Fibroblast of lung (primary cell): ENCODE data around the gene H1-8. TPM values are rescaled to one million over a fixed set of nuclear protein-coding genes. Genes with fewer than 3 reads are reported as not detected.

Experiments used
- DNase-seq, 2 donors: peaks; one replicate each; pipeline versions ENCODE4 v3.0.0 to v3.0.0-alpha.2; 2010; ENCODE audit warnings: low read depth in 2 of 2
- H2AFZ ChIP-seq: 2 replicates; pipeline ENCODE4 v1.5.1; 2012; ENCODE audit warnings: low read length, control low read depth, inconsistent platforms
- H3K27ac ChIP-seq: 2 replicates; pipeline ENCODE4 v1.5.1; 2011; ENCODE audit warnings: low read length, control low read depth; ENCODE audit not compliant: insufficient read depth
- H3K27me3 ChIP-seq: 2 replicates; pipeline ENCODE4 v1.5.1; 2011; ENCODE audit warnings: mild to moderate bottlenecking, low read length; ENCODE audit not compliant: control insufficient read depth, insufficient read depth
- H3K36me3 ChIP-seq: 2 replicates; pipeline ENCODE4 v1.5.1; 2011; ENCODE audit warnings: low read length; ENCODE audit not compliant: control insufficient read depth, insufficient read depth
- H3K4me1 ChIP-seq: 2 replicates; pipeline ENCODE4 v1.5.1; 2011; ENCODE audit warnings: low read length; ENCODE audit not compliant: control insufficient read depth, insufficient read depth; ENCODE audit errors: extremely low read depth
- H3K4me2 ChIP-seq: 2 replicates; pipeline ENCODE4 v1.5.1; 2011; ENCODE audit warnings: low read length, control low read depth; ENCODE audit not compliant: insufficient read depth; ENCODE audit errors: extremely low read depth
- H3K4me3 ChIP-seq, 4 experiments: fragments of 200-600 bp in 1 of 4; sonication (generic) in 1 of 4; replicated peaks in 1 of 4; 2 replicates each; pipeline ENCODE4 v1.5.1; 2011 to 2016; ENCODE audit warnings: low read length in 4 of 4, low read depth in 3 of 4, mild to moderate bottlenecking in 3 of 4, control low read depth in 2 of 4, inconsistent platforms in 1 of 4, mixed read lengths in 1 of 4; ENCODE audit not compliant: insufficient read depth in 1 of 4; ENCODE audit errors: control extremely low read depth in 1 of 4
- H3K79me2 ChIP-seq: 2 replicates; pipeline ENCODE4 v1.5.1; 2012; ENCODE audit warnings: mild to moderate bottlenecking, low read length, inconsistent platforms; ENCODE audit not compliant: control insufficient read depth, insufficient read depth
- H3K9ac ChIP-seq: 2 replicates; pipeline ENCODE4 v1.5.1; 2011; ENCODE audit warnings: mild to moderate bottlenecking, low read length, control low read depth; ENCODE audit not compliant: insufficient read depth
- H3K9me3 ChIP-seq: 2 replicates; pipeline ENCODE4 v1.5.1; 2012; ENCODE audit warnings: low read depth, low read length; ENCODE audit not compliant: control insufficient read depth, insufficient read depth
- H4K20me1 ChIP-seq: 2 replicates; pipeline ENCODE4 v1.5.1; 2011; ENCODE audit warnings: low read length; ENCODE audit not compliant: control insufficient read depth, insufficient read depth; ENCODE audit errors: extremely low read depth
- CTCF ChIP-seq, 2 donors: IDR thresholded peaks in 1 of 2; conservative IDR thresholded peaks in 1 of 2; 1 replicate in 1 of 2; 2 replicates in 1 of 2; pipeline ENCODE4 v1.5.1; 2011 to 2012; ENCODE audit warnings: low read length in 2 of 2, control low read depth in 1 of 2, inconsistent platforms in 1 of 2, low read depth in 1 of 2, mild to moderate bottlenecking in 1 of 2
- EZH2 ChIP-seq: IDR thresholded peaks from 2 replicates; pipeline ENCODE4 v1.5.1; 2012; ENCODE audit warnings: low read length, control low read depth, mild to moderate bottlenecking; ENCODE audit errors: missing control alignments
- polyA plus RNA-seq, 2 donors: library from polyadenylated mRNA; depleted of rRNA in 1 of 2; stranded (reverse) in 1 of 2; unstranded in 1 of 2; fragments of >200 nt; gene quantifications; 2 replicates each; pipeline ENCODE4 v1.2.1, GENCODE V29; 2011 to 2012; ENCODE audit warnings: missing spikeins in 1 of 2
- total RNA-seq: library from RNA; depleted of rRNA; stranded (reverse); fragments of >200 nt; gene quantifications from 2 replicates; pipeline ENCODE4 v1.2.1, GENCODE V29; 2014

The H1-8 gene
- total and polyA plus RNA-seq, 2 donors (not counting 1 experiment from before 2014, with no cell fraction given): not detected

GRCh38 chr3:129522953-129523352, 20.0 kb upstream of the H1-8 start:
- no peak overlapping the region for H3K9ac ChIP-seq
- no peak overlapping the region for H3K4me3 ChIP-seq
- TF ChIP-seq EZH2: no peak
- TF ChIP-seq CTCF (conservative IDR thresholded peaks at IDR 0.05 in 1 of 2, IDR thresholded peaks at IDR 0.05 in 1 of 2; ENCODE audit: low read depth in 1 of 2, low read length in 2 of 2): no peak
- no peak overlapping the region for H3K4me2 ChIP-seq
- no peaks in the 10 kb centered on the region for H3K36me3 ChIP-seq
- no peaks in the 10 kb centered on the region for H3K27me3 ChIP-seq
- H2AFZ ChIP-seq: no peak overlapping the region
- no peak for DNase-seq
- H3K27ac ChIP-seq: no peak overlapping the region
- no peaks in the 10 kb centered on the region for H3K79me2 ChIP-seq
- no peaks in the 10 kb centered on the region for H3K4me1 ChIP-seq
- no peaks in the 10 kb centered on the region for H3K9me3 ChIP-seq
- no peaks in the 10 kb centered on the region for H4K20me1 ChIP-seq

GRCh38 chr3:129524081-129524480, 18.9 kb upstream of the H1-8 start:
- Histone ChIP-seq H3K79me2 (no peaks in the 10 kb centered on the region), H3K9ac (no peak overlapping the region), H3K4me3 (no peak overlapping the region), H4K20me1 (no peaks in the 10 kb centered on the region), H3K4me2 (no peak overlapping the region), H3K27me3 (no peaks in the 10 kb centered on the region), H3K9me3 (no peaks in the 10 kb centered on the region), H3K36me3 (no peaks in the 10 kb centered on the region), H3K4me1 (no peaks in the 10 kb centered on the region), H3K27ac (no peak overlapping the region), H2AFZ (no peak overlapping the region)
- no peak for DNase-seq
- TF ChIP-seq EZH2 (no peak), CTCF (conservative IDR thresholded peaks at IDR 0.05 in 1 of 2, IDR thresholded peaks at IDR 0.05 in 1 of 2; ENCODE audit: low read depth in 1 of 2, low read length in 2 of 2) (no peak)

- Histone ChIP-seq H3K4me1 (peaks cover 2% of the 10 kb centered on the region), H3K9ac (no peak overlapping the region), H3K4me2 (no peak overlapping the region), H3K9me3 (no peaks in the 10 kb centered on the region), H2AFZ (no peak overlapping the region), H3K4me3 (no peak overlapping the region), H4K20me1 (no peaks in the 10 kb centered on the region), H3K36me3 (no peaks in the 10 kb centered on the region), H3K79me2 (no peaks in the 10 kb centered on the region), H3K27me3 (no peaks in the 10 kb centered on the region), H3K27ac (no peak overlapping the region)
- peak; percentile 28 to 52 for DNase-seq
- TF ChIP-seq EZH2 (no peak), CTCF (conservative IDR thresholded peaks at IDR 0.05 in 1 of 2, IDR thresholded peaks at IDR 0.05 in 1 of 2; ENCODE audit: low read depth in 1 of 2, low read length in 2 of 2) (no peak)
Observed at GRCh38 chr3:129525341-129525968, 17.5 kb upstream of the H1-8 start.
